Measurements from ENCODE around the gene TGIF2. TPM values are rescaled to one million over a fixed set of nuclear protein-coding genes. Genes with fewer than 3 reads are reported as not detected.
"Not testable (repeated sequence)": the region's sequence is repeated elsewhere in the genome, so short reads cannot be mapped to it uniquely, and the experiment has no call there.

TGIF2 gene
- total RNA-seq, 1 donor from 2014 or later: 18.8 TPM

DNA sequence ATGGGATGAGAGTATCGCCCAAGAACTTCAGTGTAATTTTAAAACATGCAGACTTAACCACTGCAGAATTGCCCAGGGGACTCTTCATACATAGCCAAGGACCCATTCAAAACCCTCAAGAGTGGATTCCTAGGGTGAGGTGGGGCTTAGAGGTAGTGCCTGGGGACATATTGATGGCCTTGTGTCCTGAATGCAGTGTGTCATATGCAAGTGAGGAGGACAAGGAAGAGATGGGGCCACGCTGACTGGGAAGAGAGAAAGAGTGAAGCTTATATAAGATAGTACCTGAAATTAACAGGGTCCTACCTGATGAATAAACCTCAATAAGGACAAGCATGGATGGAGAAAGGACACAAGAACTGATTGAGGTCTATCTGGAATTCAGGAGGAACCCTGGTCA is 18.1 kb upstream of the TGIF2 start:
- no peak overlapping the region for H3K4me3 Mint-ChIP-seq (ENCODE audit: unreplicated experiment)
- no peaks in the 10 kb centered on the region for H3K9me3 Mint-ChIP-seq (ENCODE audit: low read depth)
- DNase-seq (ENCODE audit: low spot score): no peak
- H3K27ac Mint-ChIP-seq (ENCODE audit: unreplicated experiment): no peak overlapping the region
- H3K36me3 Mint-ChIP-seq (ENCODE audit: low read depth): no peaks in the 10 kb centered on the region
- TF ChIP-seq, protein P1, sequence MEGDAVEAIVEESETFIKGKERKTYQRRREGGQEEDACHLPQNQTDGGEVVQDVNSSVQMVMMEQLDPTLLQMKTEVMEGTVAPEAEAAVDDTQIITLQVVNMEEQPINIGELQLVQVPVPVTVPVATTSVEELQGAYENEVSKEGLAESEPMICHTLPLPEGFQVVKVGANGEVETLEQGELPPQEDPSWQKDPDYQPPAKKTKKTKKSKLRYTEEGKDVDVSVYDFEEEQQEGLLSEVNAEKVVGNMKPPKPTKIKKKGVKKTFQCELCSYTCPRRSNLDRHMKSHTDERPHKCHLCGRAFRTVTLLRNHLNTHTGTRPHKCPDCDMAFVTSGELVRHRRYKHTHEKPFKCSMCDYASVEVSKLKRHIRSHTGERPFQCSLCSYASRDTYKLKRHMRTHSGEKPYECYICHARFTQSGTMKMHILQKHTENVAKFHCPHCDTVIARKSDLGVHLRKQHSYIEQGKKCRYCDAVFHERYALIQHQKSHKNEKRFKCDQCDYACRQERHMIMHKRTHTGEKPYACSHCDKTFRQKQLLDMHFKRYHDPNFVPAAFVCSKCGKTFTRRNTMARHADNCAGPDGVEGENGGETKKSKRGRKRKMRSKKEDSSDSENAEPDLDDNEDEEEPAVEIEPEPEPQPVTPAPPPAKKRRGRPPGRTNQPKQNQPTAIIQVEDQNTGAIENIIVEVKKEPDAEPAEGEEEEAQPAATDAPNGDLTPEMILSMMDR (IDR thresholded peaks at IDR 0.05): no peak
- H3K27me3 Mint-ChIP-seq (ENCODE audit: low read depth): no peaks in the 10 kb centered on the region
- peaks cover 9% of the 10 kb centered on the region for H3K4me1 Mint-ChIP-seq (ENCODE audit: low read depth)

DNA sequence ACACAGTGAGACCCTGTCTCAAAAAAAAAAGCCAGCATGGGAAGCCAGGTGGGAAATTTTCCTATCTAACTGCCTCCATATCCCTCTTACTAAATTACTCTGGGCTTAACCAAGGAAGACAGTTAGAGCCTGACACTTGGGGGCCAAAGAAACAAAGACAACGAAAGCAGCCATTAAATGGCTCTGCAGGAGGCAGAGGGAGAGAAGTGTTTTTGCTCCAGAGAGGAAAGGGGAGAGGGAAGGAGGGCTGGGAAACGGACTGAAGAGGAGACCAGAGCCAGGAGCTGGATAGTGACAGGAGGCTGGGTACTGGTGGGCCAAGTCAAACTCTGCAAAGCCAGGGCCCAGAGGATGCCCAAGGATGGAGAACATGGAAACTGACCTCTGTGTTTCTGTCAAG is 10.7 kb upstream of the TGIF2 start:
- Mint-ChIP-seq H3K36me3 (ENCODE audit: low read depth) (peaks cover 4% of the 10 kb centered on the region), H3K9me3 (ENCODE audit: low read depth) (peaks cover 6% of the 10 kb centered on the region), H3K4me3 (ENCODE audit: unreplicated experiment) (no peak overlapping the region), H3K4me1 (ENCODE audit: low read depth) (no peaks in the 10 kb centered on the region), H3K27ac (ENCODE audit: unreplicated experiment) (no peak overlapping the region), H3K27me3 (ENCODE audit: low read depth) (peaks cover 1% of the 10 kb centered on the region)
- DNase-seq (ENCODE audit: low spot score): no peak
- TF ChIP-seq, protein P1 (IDR thresholded peaks at IDR 0.05): no peak

DNA sequence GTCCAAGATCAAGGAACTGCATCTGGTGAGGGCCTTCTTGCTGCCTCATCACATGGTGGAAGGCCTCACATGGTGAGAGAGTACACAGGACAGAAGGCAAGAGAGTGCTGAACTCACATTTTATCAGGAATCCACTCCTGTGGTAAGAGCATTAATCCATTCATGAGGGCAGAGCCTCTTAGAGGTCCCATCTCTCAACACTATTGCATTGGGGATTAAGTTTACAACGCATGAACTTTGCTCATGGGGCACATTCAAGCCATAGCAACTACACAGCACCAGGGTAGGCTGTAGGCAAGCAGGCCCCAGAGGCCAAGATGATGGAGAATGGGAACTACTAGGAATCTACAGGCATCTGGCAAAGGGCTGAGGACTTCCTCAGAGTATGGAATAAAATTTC is 10.0 kb upstream of the TGIF2 start:
- Mint-ChIP-seq H3K27me3 (ENCODE audit: low read depth) (peaks cover 1% of the 10 kb centered on the region), H3K9me3 (ENCODE audit: low read depth) (peaks cover 6% of the 10 kb centered on the region), H3K36me3 (ENCODE audit: low read depth) (peaks cover 4% of the 10 kb centered on the region), H3K27ac (ENCODE audit: unreplicated experiment) (no peak overlapping the region), H3K4me3 (ENCODE audit: unreplicated experiment) (no peak overlapping the region), H3K4me1 (ENCODE audit: low read depth) (no peaks in the 10 kb centered on the region)
- TF ChIP-seq, protein P1 (IDR thresholded peaks at IDR 0.05): no peak
- no peak for DNase-seq (ENCODE audit: low spot score)

DNA sequence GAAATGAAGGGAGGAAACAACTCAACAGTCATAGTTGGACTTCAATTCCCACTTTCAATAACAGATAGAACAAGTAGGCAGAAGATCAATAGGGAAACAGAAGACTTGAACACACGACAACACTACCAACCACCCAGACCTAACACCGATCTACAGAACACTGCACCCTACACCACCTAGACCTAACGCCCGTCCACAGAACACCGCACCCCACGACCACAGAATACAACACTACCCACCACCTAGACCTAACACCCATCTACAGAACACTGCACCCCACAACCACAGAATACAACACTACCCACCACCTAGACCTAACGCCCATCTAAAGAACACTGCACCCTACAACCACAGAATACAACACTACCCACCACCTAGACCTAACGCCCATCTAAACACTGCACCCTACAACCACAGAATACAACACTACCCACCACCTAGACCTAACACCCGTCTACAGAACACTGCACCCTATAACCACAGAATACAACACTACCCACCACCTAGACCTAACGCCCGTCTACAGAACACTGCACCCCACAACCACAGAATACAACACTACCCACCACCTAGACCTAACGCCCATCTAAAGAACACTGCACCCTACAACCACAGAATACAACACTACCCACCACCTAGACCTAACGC is 9.2 kb upstream of the TGIF2 start:
- DNase-seq (ENCODE audit: low spot score); H3K27ac Mint-ChIP-seq (ENCODE audit: unreplicated experiment); H3K36me3 Mint-ChIP-seq (ENCODE audit: low read depth); H3K4me3 Mint-ChIP-seq (ENCODE audit: unreplicated experiment); H3K9me3 Mint-ChIP-seq (ENCODE audit: low read depth); H3K27me3 Mint-ChIP-seq (ENCODE audit: low read depth); H3K4me1 Mint-ChIP-seq (ENCODE audit: low read depth): not testable (repeated sequence)

DNA sequence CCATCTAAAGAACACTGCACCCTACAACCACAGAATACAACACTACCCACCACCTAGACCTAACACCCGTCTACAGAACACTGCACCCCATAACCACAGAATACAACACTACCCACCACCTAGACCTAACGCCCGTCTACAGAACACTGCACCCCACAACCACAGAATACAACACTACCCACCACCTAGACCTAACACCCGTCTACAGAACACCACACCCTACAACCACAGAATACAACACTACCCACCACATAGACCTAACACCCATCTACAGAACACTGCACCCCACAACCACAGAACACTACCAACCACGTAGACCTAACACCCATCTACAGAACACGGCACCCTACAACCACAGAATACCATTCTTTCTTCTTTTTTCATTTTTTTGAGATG is 8.7 kb upstream of the TGIF2 start:
- not testable (repeated sequence) for H3K4me3 Mint-ChIP-seq (ENCODE audit: unreplicated experiment); H3K36me3 Mint-ChIP-seq (ENCODE audit: low read depth); DNase-seq (ENCODE audit: low spot score); H3K4me1 Mint-ChIP-seq (ENCODE audit: low read depth); H3K27me3 Mint-ChIP-seq (ENCODE audit: low read depth); H3K9me3 Mint-ChIP-seq (ENCODE audit: low read depth); H3K27ac Mint-ChIP-seq (ENCODE audit: unreplicated experiment)

DNA sequence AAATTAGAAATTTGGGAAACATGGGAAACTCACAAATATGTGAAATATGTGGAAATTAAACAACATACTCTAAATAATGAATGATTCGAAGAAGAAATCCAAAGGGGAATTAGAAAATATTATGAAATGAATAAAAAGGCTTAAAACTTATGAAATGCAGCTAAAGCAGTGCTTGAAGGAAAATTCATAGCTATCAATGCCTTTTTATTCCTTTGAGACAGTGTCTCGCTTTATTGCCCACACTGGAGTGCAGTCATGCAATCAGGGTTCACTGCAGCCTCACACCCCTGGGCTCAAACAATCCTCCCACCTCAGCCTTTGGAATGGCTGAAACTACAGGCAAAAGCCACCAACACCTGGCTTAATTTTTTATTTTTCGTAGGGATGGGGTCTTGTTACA is 7.9 kb upstream of the TGIF2 start:
- H3K9me3 Mint-ChIP-seq (ENCODE audit: low read depth): peaks cover 6% of the 10 kb centered on the region

More for the DNA sequence above, 7.9 kb upstream of the TGIF2 start:
- H3K27ac Mint-ChIP-seq (ENCODE audit: unreplicated experiment): no peak overlapping the region
- TF ChIP-seq, protein P1 (IDR thresholded peaks at IDR 0.05): no peak
- H3K4me3 Mint-ChIP-seq (ENCODE audit: unreplicated experiment): no peak overlapping the region
- H3K4me1 Mint-ChIP-seq (ENCODE audit: low read depth): peaks cover 9% of the 10 kb centered on the region
- peaks cover 1% of the 10 kb centered on the region for H3K27me3 Mint-ChIP-seq (ENCODE audit: low read depth)
- H3K36me3 Mint-ChIP-seq (ENCODE audit: low read depth): peaks cover 4% of the 10 kb centered on the region
- no peak for DNase-seq (ENCODE audit: low spot score)

All from chondrocyte (in vitro differentiated cells).